GM12878 (cell line): ENCODE measurements around the gene PGM5. TPM values are rescaled to one million over a fixed set of nuclear protein-coding genes. Genes with fewer than 3 reads are reported as not detected.

Experiments
- ATAC-seq: fragments of 200-7000 bp; cut with Tn5 transposase; 3 replicates; pipeline ENCODE4 v1.9.1; 2020; ENCODE audit warnings: mild to moderate bottlenecking, moderate library complexity
- BruUV-seq: library from RNA; stranded (reverse); fragments of 400-500 nt; replicated peaks from 2 replicates; lab custom pipeline; 2021; lab: Mats Ljungman, UMichigan
- CTCF ChIA-PET: fragments of 300-600 bp; sonication (Branson Sonifier 250); formaldehyde crosslinking; extraction: SDS; loops from one replicate; lab custom pipeline; 2021; ENCODE audit warnings: inconsistent platforms; lab: Yijun Ruan, JAX
- POLR2A ChIA-PET: fragments of 350-600 bp; formaldehyde crosslinking; extraction: SDS; loops from one replicate; lab custom pipeline; 2021; ENCODE audit warnings: inconsistent platforms; lab: Charles Lee
- RAD21 ChIA-PET: fragments of 300-600 bp; sonication (Branson Sonifier 250); formaldehyde crosslinking; loops from one replicate; lab custom pipeline; 2023; ENCODE audit warnings: antibody characterized with exemption; ENCODE audit not compliant: unreplicated experiment; lab: Charles Lee
- SMC1A ChIA-PET: fragments of 300-600 bp; sonication (Branson Sonifier 250); formaldehyde crosslinking; loops from one replicate; lab custom pipeline; 2023; ENCODE audit not compliant: unreplicated experiment, uncharacterized antibody; lab: Charles Lee
- DNase-seq: peaks from one replicate; pipeline ENCODE4 v3.0.0-alpha.2; 2011; ENCODE audit warnings: low read depth, low spot score
- FAIRE-seq: peaks from 3 replicates; lab custom pipeline; 2011; peaks lifted over from hg19 to GRCh38; lab: Jason Lieb, UNC
- H2AFZ ChIP-seq: 2 replicates; pipeline ENCODE4 v1.6.0; 2011; ENCODE audit warnings: low read depth, low read length, control low read depth; ENCODE audit not compliant: control insufficient read depth
- H3K27ac ChIP-seq: 2 replicates; pipeline ENCODE4 v1.5.1; 2011; ENCODE audit warnings: control low read depth; ENCODE audit not compliant: control insufficient read depth, insufficient read depth
- H3K27me3 ChIP-seq, 2 experiments: replicated peaks in 1 of 2; 2 replicates each; pipeline versions ENCODE4 v1.6.0 to v1.6.1; 2011; ENCODE audit warnings: low read length in 1 of 2; ENCODE audit not compliant: control insufficient read depth in 2 of 2, insufficient read depth in 2 of 2
- H3K36me3 ChIP-seq, 2 experiments: 2 replicates each; pipeline ENCODE4 v1.5.1; 2011; ENCODE audit warnings: low read length in 1 of 2; ENCODE audit not compliant: control insufficient read depth in 2 of 2, insufficient read depth in 2 of 2
- H3K4me1 ChIP-seq: 2 replicates; pipeline ENCODE4 v1.6.1; 2011; ENCODE audit warnings: mild to moderate bottlenecking, low read length, moderate library complexity, mixed read lengths; ENCODE audit not compliant: control insufficient read depth, insufficient read depth
- H3K4me2 ChIP-seq: 2 replicates; pipeline ENCODE4 v1.6.0; 2011; ENCODE audit warnings: control low read depth; ENCODE audit not compliant: control insufficient read depth, insufficient read depth
- H3K4me3 ChIP-seq: fragments of 200-600 bp; sonication (generic); 2 replicates; pipeline ENCODE4 v1.5.1; 2016
- H3K79me2 ChIP-seq: 2 replicates; pipeline ENCODE4 v1.6.0; 2011; ENCODE audit warnings: low read length; ENCODE audit not compliant: control insufficient read depth, insufficient read depth
- H3K9ac ChIP-seq: 2 replicates; pipeline ENCODE4 v1.8.0; 2011; ENCODE audit warnings: low read length, control low read depth, mixed read lengths; ENCODE audit not compliant: control insufficient read depth, insufficient read depth
- H3K9me3 ChIP-seq: replicated peaks from 3 replicates; pipeline ENCODE4 v1.5.1; 2011; ENCODE audit warnings: mild to moderate bottlenecking, low read length; ENCODE audit not compliant: control insufficient read depth, insufficient read depth
- H4K20me1 ChIP-seq: 2 replicates; pipeline ENCODE4 v1.6.0; 2011; ENCODE audit not compliant: control insufficient read depth, insufficient read depth
- MXI1 ChIP-seq: fragments of 150-350 bp; IDR thresholded peaks from 2 replicates; pipeline ENCODE4 v1.6.1; 2011; ENCODE audit warnings: low read depth, mild to moderate bottlenecking, inconsistent platforms, low read length, improper control_type of control experiment
- NFYA ChIP-seq: IDR thresholded peaks from 2 replicates; pipeline ENCODE4 v1.6.1; 2011; ENCODE audit warnings: low read depth, mild to moderate bottlenecking, low read length, improper control_type of control experiment, borderline replicate concordance
- RELA ChIP-seq: fragments of 450-650 bp; IDR thresholded peaks from 2 replicates; pipeline ENCODE4 v1.8.0; 2014; ENCODE audit warnings: borderline replicate concordance; ENCODE audit not compliant: partially characterized antibody
- SREBF2 ChIP-seq: IDR thresholded peaks from 2 replicates; pipeline ENCODE4 v1.6.1; 2012; ENCODE audit warnings: mild to moderate bottlenecking, low read length
- SUPT20H ChIP-seq: IDR thresholded peaks from 2 replicates; pipeline ENCODE4 v1.6.1; 2011; ENCODE audit warnings: low read depth, mild to moderate bottlenecking, low read length, moderate library complexity, borderline replicate concordance; ENCODE audit not compliant: control insufficient read depth
- TARDBP ChIP-seq: IDR thresholded peaks from 2 replicates; pipeline ENCODE4 v1.6.1; 2016; ENCODE audit warnings: borderline replicate concordance
- WGBS: methylation state at CpG from one replicate; pipeline ENCODE4 v1.1.6; 2016; ENCODE audit warnings: low lambda C conversion rate; ENCODE audit not compliant: insufficient replicate concordance, insufficient coverage; ENCODE audit errors: missing lambda C conversion rate; 5-methylcytosine and 5-hydroxymethylcytosine counted together
- in situ Hi-C: fragments of 300-500 bp; cut with MboI; formaldehyde crosslinking; loops from 9 replicates; pipeline ENCODE4 v1.14.3; 2018; ENCODE audit warnings: mixed read lengths
- intact Hi-C: fragments of 100-400 bp; cut with micrococcal nuclease; formaldehyde crosslinking; loops from one replicate; pipeline ENCODE4 v1.14.2; 2022; ENCODE audit not compliant: unreplicated experiment
- polyA plus RNA-seq, 11 experiments: library from polyadenylated mRNA; depleted of rRNA in 4 of 11; unstranded in 6 of 11; stranded (reverse) in 5 of 11; fragments of >200 nt; fragmentation: Nextera tagmentation in 4 of 11; fragmentation: Illumina TruSeq in 1 of 11; extraction: Ambion mirVana in 4 of 11; extraction: Trizol in 1 of 11; gene quantifications; 1 replicate in 1 of 11; 2 replicates in 10 of 11; pipeline versions ENCODE4 v1.2.1 to v1.2.3, GENCODE V29; 2011 to 2016; ENCODE audit warnings: inconsistent platforms in 2 of 11, missing spikeins in 2 of 11, low read depth in 1 of 11
- total RNA-seq, 4 experiments: library from RNA; depleted of rRNA in 3 of 4; stranded (reverse); fragments of >200 nt in 3 of 4; fragmentation: Illumina TruSeq in 1 of 4; extraction: Trizol in 1 of 4; gene quantifications; 2 replicates each; pipeline versions ENCODE4 v1.2.1 to v1.2.3, GENCODE V29; 2013 to 2021
- TF ChIP-seq, protein P1 (sequence below): fragments of 450-650 bp; IDR thresholded peaks from 2 replicates; pipeline ENCODE4 v1.6.1; 2016; ENCODE audit warnings: mild to moderate bottlenecking
- TF ChIP-seq, protein P2 (sequence below): fragments of 450-650 bp; formaldehyde crosslinking; IDR thresholded peaks from 2 replicates; pipeline ENCODE4 v1.4.0; 2020; ENCODE audit warnings: mild to moderate bottlenecking, moderate library complexity

The PGM5 gene
- total and polyA plus RNA-seq, 10 of the 15 experiments (the other 5 are each of a cell fraction or from before 2014, with no cell fraction given), result 0.28 to 0.73 TPM; not detected in 8

DNA sequence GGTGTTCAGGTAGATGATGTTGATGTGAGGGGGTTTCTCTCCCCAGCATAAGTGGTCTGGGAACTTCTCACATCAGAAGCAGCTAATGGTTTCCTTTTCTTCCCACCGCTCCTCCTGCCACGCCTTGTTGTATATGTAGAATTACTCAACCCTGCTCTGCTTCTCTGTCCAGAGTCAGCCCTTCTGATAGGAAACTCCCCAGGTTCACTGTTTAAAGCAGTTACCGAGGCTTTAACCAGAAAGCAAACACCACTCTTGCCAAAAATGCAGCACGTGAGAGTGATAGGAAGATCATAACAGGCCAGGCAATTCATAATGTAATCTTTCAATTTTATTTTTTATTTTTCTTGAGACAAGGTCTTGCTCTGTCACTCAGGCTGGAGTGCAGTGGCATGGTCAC, 194.8 kb downstream of the PGM5 start:
- no peak for FAIRE-seq
- TF ChIP-seq, protein P1, sequence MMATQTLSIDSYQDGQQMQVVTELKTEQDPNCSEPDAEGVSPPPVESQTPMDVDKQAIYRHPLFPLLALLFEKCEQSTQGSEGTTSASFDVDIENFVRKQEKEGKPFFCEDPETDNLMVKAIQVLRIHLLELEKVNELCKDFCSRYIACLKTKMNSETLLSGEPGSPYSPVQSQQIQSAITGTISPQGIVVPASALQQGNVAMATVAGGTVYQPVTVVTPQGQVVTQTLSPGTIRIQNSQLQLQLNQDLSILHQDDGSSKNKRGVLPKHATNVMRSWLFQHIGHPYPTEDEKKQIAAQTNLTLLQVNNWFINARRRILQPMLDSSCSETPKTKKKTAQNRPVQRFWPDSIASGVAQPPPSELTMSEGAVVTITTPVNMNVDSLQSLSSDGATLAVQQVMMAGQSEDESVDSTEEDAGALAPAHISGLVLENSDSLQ, result peak; percentile 41; the same call in 1 of the 2 replicates
- TF ChIP-seq TARDBP, result no peak
- ChIA-PET RAD21 (interaction anchor here (1.1 kb wide), 1 partner anchor 17 kb away, joined by 3 read pairs; no protein-coding TSS in a partner anchor), SMC1A (interaction anchor here (0.6 to 1.1 kb wide), 3 partner anchors 8 to 24 kb away, joined by 3 to 4 read pairs (median 3); no protein-coding TSS in a partner anchor), CTCF (interaction anchor here (1.3 to 2.0 kb wide), 3 partner anchors 9 to 133 kb away, joined by 3 to 8 read pairs (median 8); no protein-coding TSS in a partner anchor), POLR2A (no interaction called here)
- no peaks in the 10 kb centered on the region for H3K79me2 ChIP-seq
- no peak for ATAC-seq
- no peak overlapping the region for H3K27ac ChIP-seq
- no peak overlapping the region for H2AFZ ChIP-seq
- no peaks in the 10 kb centered on the region for H4K20me1 ChIP-seq
- H3K27me3 ChIP-seq, result peaks cover 0 to 1% of the 10 kb centered on the region in 2 experiments; a peak in 2 of 4 replicates
- peak; percentile 12 for DNase-seq
- H3K4me3 ChIP-seq, result no peak overlapping the region
- BruUV-seq, result no TSS peak
- in situ Hi-C loops, result loop anchor here (25.0 kb wide), 1 partner anchor 189 kb away; the partner anchor contains the start of gene PGM5
- intact Hi-C loops, result no loop called here
- H3K4me2 ChIP-seq, result no peak overlapping the region
- WGBS, result 19% methylated on average over 4 of the region's 4 CpGs
- no peaks in the 10 kb centered on the region for H3K36me3 ChIP-seq
- H3K4me1 ChIP-seq, result peaks cover 17% of the 10 kb centered on the region
- H3K9ac ChIP-seq, result no peak overlapping the region
- H3K9me3 ChIP-seq, result no peaks in the 10 kb centered on the region

DNA sequence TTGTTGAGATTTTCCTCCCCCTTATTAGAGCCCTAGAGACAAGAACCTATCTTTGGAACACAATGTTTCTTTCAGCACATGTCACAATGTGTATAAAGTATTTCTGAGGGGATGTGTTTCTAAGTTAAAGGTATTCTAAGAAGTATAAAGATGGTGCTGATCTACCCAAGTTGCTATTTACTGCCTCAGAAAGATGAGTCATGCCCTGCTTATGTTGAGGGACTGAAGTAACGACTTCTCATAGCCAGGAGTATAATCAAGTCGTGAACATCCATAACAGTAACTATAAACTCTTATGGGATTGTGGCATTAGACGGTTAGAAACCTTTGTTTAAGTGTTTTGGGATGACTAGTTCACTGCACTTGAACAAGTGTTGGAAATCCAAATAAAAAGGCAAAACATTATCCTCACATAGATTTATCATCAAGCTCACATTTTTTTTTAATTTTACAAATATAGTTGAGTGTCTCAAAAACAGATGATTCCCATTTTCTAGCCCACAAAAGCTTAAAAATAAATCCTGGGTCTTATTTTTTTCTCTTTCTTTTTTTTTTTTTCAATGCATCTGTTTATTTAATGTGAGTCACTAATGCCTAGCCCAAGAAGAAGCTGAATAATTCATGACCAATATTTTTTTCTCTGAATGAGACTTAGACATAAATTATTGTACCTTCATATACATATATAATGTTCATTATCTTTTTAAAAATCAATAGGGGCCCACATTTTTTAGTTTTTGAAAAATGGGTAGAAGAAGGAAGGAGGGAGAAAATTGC, 196.5 kb downstream of the PGM5 start:
- in situ Hi-C loops, result loop anchor here (25.0 kb wide), 1 partner anchor 191 kb away; the partner anchor contains the start of gene PGM5
- ChIA-PET SMC1A (interaction anchor here (0.5 kb wide), 1 partner anchor 492 kb away, joined by 7 read pairs; no protein-coding TSS in a partner anchor), RAD21 (no interaction called here), CTCF (interaction anchor here (0.6 to 1.5 kb wide), 2 partner anchors 16 to 211 kb away, joined by 3 to 4 read pairs; no protein-coding TSS in a partner anchor), POLR2A (no interaction called here)
- Histone ChIP-seq H3K79me2 (no peaks in the 10 kb centered on the region), H4K20me1 (no peaks in the 10 kb centered on the region), H3K4me2 (no peak overlapping the region), H3K4me1 (peaks cover 4% of the 10 kb centered on the region), H2AFZ (no peak overlapping the region), H3K27me3 (peaks cover 0 to 1% of the 10 kb centered on the region in 2 experiments; a peak in 2 of 4 replicates), H3K9me3 (no peaks in the 10 kb centered on the region), H3K27ac (no peak overlapping the region), H3K9ac (no peak overlapping the region), H3K4me3 (no peak overlapping the region), H3K36me3 (no peaks in the 10 kb centered on the region)
- ATAC-seq, result no peak
- intact Hi-C loops, result no loop called here
- no peak for DNase-seq
- FAIRE-seq, result no peak
- WGBS, result 28% methylated on average over 3 of the region's 3 CpGs
- no TSS peak for BruUV-seq
- TF ChIP-seq SUPT20H, result no peak
- no peak for TF ChIP-seq RELA
- TF ChIP-seq, protein P2, sequence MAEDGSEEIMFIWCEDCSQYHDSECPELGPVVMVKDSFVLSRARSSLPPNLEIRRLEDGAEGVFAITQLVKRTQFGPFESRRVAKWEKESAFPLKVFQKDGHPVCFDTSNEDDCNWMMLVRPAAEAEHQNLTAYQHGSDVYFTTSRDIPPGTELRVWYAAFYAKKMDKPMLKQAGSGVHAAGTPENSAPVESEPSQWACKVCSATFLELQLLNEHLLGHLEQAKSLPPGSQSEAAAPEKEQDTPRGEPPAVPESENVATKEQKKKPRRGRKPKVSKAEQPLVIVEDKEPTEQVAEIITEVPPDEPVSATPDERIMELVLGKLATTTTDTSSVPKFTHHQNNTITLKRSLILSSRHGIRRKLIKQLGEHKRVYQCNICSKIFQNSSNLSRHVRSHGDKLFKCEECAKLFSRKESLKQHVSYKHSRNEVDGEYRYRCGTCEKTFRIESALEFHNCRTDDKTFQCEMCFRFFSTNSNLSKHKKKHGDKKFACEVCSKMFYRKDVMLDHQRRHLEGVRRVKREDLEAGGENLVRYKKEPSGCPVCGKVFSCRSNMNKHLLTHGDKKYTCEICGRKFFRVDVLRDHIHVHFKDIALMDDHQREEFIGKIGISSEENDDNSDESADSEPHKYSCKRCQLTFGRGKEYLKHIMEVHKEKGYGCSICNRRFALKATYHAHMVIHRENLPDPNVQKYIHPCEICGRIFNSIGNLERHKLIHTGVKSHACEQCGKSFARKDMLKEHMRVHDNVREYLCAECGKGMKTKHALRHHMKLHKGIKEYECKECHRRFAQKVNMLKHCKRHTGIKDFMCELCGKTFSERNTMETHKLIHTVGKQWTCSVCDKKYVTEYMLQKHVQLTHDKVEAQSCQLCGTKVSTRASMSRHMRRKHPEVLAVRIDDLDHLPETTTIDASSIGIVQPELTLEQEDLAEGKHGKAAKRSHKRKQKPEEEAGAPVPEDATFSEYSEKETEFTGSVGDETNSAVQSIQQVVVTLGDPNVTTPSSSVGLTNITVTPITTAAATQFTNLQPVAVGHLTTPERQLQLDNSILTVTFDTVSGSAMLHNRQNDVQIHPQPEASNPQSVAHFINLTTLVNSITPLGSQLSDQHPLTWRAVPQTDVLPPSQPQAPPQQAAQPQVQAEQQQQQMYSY (CRISPR knock-in tag), result no peak
- no peak for TF ChIP-seq MXI1
- TF ChIP-seq NFYA, result no peak
- TF ChIP-seq SREBF2, result no peak
